NT2/D1 (cell line): ENCODE measurements around the gene SLC52A3.
"Not testable (repeated sequence)": the region's sequence is repeated elsewhere in the genome, so short reads cannot be mapped to it uniquely, and the experiment has no call there.

Experiments
- DNase-seq: peaks from one replicate; pipeline ENCODE4 v3.0.0-alpha.2; 2011; ENCODE audit warnings: low read depth, low spot score
- H3K27me3 ChIP-seq: 2 replicates; pipeline ENCODE4 v1.6.0; 2011; ENCODE audit warnings: mild to moderate bottlenecking; ENCODE audit not compliant: insufficient read length, insufficient read depth
- H3K36me3 ChIP-seq: 2 replicates; pipeline ENCODE4 v1.6.1; 2011; ENCODE audit warnings: mild to moderate bottlenecking, low read length, mixed read lengths; ENCODE audit not compliant: insufficient read depth, insufficient read length
- H3K4me1 ChIP-seq: 2 replicates; pipeline ENCODE4 v1.5.1; 2011; ENCODE audit not compliant: insufficient read depth, insufficient read length
- H3K4me3 ChIP-seq: 2 replicates; pipeline ENCODE4 v1.5.1; 2011; ENCODE audit warnings: low read depth; ENCODE audit not compliant: insufficient read length
- H3K9ac ChIP-seq: 2 replicates; pipeline ENCODE4 v1.6.0; 2011; ENCODE audit warnings: low read depth; ENCODE audit not compliant: insufficient read length
- H3K9me3 ChIP-seq: 2 replicates; pipeline ENCODE4 v1.5.1; 2011; ENCODE audit warnings: mild to moderate bottlenecking, low read length; ENCODE audit not compliant: insufficient read depth
- SUZ12 ChIP-seq: IDR thresholded peaks from 2 replicates; pipeline ENCODE4 v1.6.1; 2011; ENCODE audit not compliant: insufficient read length, insufficient read depth; ENCODE audit errors: extremely low read depth
- YY1 ChIP-seq: IDR thresholded peaks from 2 replicates; pipeline ENCODE4 v1.6.1; 2011; ENCODE audit not compliant: insufficient read length, insufficient read depth
- ZNF274 ChIP-seq: IDR thresholded peaks from 2 replicates; pipeline ENCODE4 v1.6.1; 2011; ENCODE audit warnings: mild to moderate bottlenecking, low read depth, low read length

Gene SLC52A3

DNA sequence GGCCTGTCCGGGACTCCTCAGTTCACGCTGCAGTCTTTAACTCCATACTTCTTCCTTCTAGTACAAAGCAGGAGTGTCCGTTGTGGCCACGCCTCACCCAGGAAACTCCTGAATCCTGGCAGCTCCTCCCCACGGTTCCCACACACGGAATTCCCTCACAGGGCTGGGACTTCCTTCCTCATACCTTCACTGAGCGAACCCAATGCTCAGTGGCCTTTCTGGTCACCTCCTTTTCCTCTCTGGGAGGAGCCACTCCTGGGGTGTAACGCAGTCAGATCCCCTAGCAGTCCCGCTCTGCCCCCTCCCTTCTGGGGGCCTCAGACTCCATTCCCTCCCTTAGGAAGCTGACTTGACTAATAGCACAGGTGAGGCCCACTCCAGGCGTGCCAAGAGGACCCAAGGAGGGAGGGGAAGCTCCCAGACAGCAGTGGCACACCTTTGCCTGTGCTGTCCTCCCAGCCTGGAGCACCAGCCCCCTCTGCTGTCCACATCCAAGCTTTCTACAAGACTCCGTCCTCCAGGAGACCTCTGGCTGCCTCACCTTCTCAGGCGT, at the start of gene SLC52A3:
Gene SLC52A3, minus strand, starts transcription at position 75 of the 553 bp plus-strand sequence. CDS start 2,726 bp downstream, outside the sequence.
- H3K27me3 ChIP-seq, result no peaks in the 10 kb centered on the region
- H3K36me3 ChIP-seq, result peaks cover 4% of the 10 kb centered on the region
- no peak within 1 kb of the TSS for H3K4me3 ChIP-seq
- TF ChIP-seq ZNF274 (no peak), YY1 (no peak), SUZ12 (no peak)
- H3K9me3 ChIP-seq, result no peaks in the 10 kb centered on the region
- H3K4me1 ChIP-seq, result peaks cover 7% of the 10 kb centered on the region
- peak; percentile 33 for DNase-seq
- no peak within 1 kb of the TSS for H3K9ac ChIP-seq

GRCh38 chr20:815914-816606, 47.8 kb upstream of the SLC52A3 start:
- H3K27me3 ChIP-seq, result no peaks in the 10 kb centered on the region
- TF ChIP-seq YY1 (no peak), ZNF274 (no peak), SUZ12 (no peak)
- H3K36me3 ChIP-seq, result no peaks in the 10 kb centered on the region
- no peak overlapping the region for H3K4me3 ChIP-seq
- DNase-seq, result peak; percentile 71
- H3K4me1 ChIP-seq, result peaks cover 2% of the 10 kb centered on the region
- H3K9me3 ChIP-seq, result no peaks in the 10 kb centered on the region
- no peak overlapping the region for H3K9ac ChIP-seq

- no peak overlapping the region for H3K4me3 ChIP-seq
- H3K9me3 ChIP-seq, result no peaks in the 10 kb centered on the region
- peaks cover 2% of the 10 kb centered on the region for H3K4me1 ChIP-seq
- no peaks in the 10 kb centered on the region for H3K36me3 ChIP-seq
- TF ChIP-seq SUZ12 (no peak), ZNF274 (no peak), YY1 (no peak)
- no peak for DNase-seq
- H3K27me3 ChIP-seq, result no peaks in the 10 kb centered on the region
- H3K9ac ChIP-seq, result no peak overlapping the region
Measured at GRCh38 chr20:815226-815625, 46.9 kb upstream of the SLC52A3 start.

GRCh38 chr20:813390-813789, 45.1 kb upstream of the SLC52A3 start:
- no peak overlapping the region for H3K9ac ChIP-seq
- peaks cover 2% of the 10 kb centered on the region for H3K4me1 ChIP-seq
- no peaks in the 10 kb centered on the region for H3K27me3 ChIP-seq
- H3K4me3 ChIP-seq, result no peak overlapping the region
- no peak for DNase-seq
- H3K36me3 ChIP-seq, result no peaks in the 10 kb centered on the region
- TF ChIP-seq YY1, result no peak
- TF ChIP-seq SUZ12, result no peak
- TF ChIP-seq ZNF274, result no peak
- H3K9me3 ChIP-seq, result peaks cover 7% of the 10 kb centered on the region

GRCh38 chr20:812435-812814, 44.1 kb upstream of the SLC52A3 start:
- H3K27me3 ChIP-seq, H3K4me3 ChIP-seq, DNase-seq, H3K4me1 ChIP-seq, H3K36me3 ChIP-seq, H3K9ac ChIP-seq: not testable (repeated sequence)
- peaks cover 13% of the 10 kb centered on the region for H3K9me3 ChIP-seq

DNA sequence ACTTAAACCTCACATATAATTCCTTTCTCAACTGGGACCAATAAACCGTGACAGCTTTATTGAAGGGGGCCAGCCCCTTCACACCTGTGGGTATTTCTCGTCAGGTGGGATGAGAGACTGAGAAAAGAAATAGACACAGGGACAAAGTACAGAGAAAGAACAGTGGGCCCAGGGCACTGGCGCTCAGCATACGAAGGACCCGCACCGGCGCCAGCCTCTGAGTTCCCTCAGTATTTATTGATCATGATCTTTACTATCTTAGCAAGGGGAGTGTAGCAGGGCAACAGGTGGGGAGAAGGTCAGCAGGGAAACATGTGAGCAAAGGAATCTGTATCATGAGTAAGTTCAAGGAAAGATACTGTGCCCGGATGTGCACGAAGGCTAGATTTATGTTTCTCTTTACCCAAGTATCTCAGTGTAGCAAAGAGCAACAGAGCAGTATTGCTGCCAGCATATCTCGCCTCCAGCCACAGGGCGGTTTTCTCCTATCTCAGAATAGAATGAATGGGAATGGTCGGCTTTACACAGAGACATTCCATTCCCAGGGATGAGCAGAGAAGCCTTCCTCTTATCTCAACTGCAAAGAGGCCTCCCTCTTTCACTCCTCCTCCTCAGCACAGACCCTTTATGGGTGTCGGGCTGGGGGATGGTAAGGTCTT, 43.6 kb upstream of the SLC52A3 start:
- H3K36me3 ChIP-seq, H3K9ac ChIP-seq, H3K4me3 ChIP-seq, H3K27me3 ChIP-seq, H3K4me1 ChIP-seq, DNase-seq: not testable (repeated sequence)
- peaks cover 15% of the 10 kb centered on the region for H3K9me3 ChIP-seq

DNA sequence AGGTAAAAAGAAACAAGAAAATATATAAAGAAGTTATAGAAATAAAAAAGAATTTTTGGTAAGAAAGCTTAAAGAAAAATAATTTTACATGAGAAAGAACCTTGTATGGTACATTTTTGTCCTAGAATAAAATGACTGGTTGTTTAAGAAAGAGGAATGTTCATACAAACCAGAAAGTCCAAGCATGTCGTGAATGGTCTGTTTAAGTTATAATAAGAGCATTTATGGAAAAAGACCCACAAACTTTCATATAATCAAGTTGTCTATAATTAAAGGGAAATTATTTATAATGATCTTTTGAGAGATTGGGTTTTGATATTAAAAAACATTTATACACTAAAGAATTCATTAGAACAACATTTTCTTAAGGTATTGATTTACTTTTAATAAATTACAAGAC, 37.4 kb upstream of the SLC52A3 start:
- H3K4me3 ChIP-seq, result no peak overlapping the region
- no peak overlapping the region for H3K9ac ChIP-seq
- peaks cover 47% of the 10 kb centered on the region for H3K9me3 ChIP-seq
- no peaks in the 10 kb centered on the region for H3K27me3 ChIP-seq
- H3K4me1 ChIP-seq, result no peaks in the 10 kb centered on the region
- TF ChIP-seq YY1, result no peak
- TF ChIP-seq SUZ12, result no peak
- no peak for TF ChIP-seq ZNF274
- H3K36me3 ChIP-seq, result no peaks in the 10 kb centered on the region
- peak; percentile 39 for DNase-seq

- no peak for TF ChIP-seq ZNF274
- no peak for TF ChIP-seq YY1
- TF ChIP-seq SUZ12, result no peak
- Histone ChIP-seq H3K9ac (no peak overlapping the region), H3K27me3 (no peaks in the 10 kb centered on the region), H3K4me3 (no peak overlapping the region), H3K4me1 (no peaks in the 10 kb centered on the region), H3K9me3 (peaks cover 30% of the 10 kb centered on the region), H3K36me3 (no peaks in the 10 kb centered on the region)
- no peak for DNase-seq
Measured at GRCh38 chr20:801678-802077, 33.4 kb upstream of the SLC52A3 start.

GRCh38 chr20:800026-800425, 31.7 kb upstream of the SLC52A3 start:
- not testable (repeated sequence) for H3K4me3 ChIP-seq, DNase-seq, H3K4me1 ChIP-seq, H3K27me3 ChIP-seq, H3K9ac ChIP-seq, H3K36me3 ChIP-seq
- peaks cover 15% of the 10 kb centered on the region for H3K9me3 ChIP-seq

DNA sequence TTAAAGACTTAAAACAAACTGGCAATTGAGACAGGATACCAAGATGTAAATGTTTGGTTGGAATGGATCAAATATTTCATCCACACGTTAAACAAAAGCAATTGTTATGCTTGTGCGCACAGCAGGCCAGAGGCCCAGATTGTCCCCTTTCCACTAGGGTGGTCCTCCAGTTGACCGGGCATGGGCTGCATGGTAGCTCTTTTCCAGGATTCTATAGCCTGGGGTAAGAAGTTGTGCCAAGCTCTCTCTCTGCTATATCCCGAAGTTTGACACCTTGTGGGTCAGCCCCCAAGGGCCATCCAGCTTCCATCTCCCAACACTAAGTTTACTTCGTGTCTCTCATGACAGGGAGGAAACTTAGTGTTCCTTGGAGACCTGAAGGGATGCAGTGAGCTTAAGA, 30.4 kb upstream of the SLC52A3 start:
- not testable (repeated sequence) for H3K27me3 ChIP-seq, H3K4me3 ChIP-seq

More for the DNA sequence above, 30.4 kb upstream of the SLC52A3 start:
- H3K9me3 ChIP-seq, DNase-seq, H3K36me3 ChIP-seq, H3K9ac ChIP-seq, H3K4me1 ChIP-seq: not testable (repeated sequence)
